Metanephros (tissue), 2 donors: Measurements from ENCODE around the gene CES4A. TPM values are rescaled to one million over a fixed set of nuclear protein-coding genes. Genes with fewer than 3 reads are reported as not detected.

Experiments
- small RNA-seq: library from RNA; depleted of rRNA; stranded (forward); fragments of <200 nt; gene quantifications from one replicate; pipeline ENCODE3, GENCODE V24; 2014; ENCODE audit warnings: low replicate concordance
- total RNA-seq: library from RNA; depleted of rRNA; stranded (reverse); fragments of >200 nt; gene quantifications from one replicate; pipeline ENCODE4 v1.2.3, GENCODE V29; 2014

The CES4A gene
- total RNA-seq = 6.5 TPM

GRCh38 chr16:66988197-66988788 lies at the start of gene CES4A:
Gene CES4A, plus strand, starts transcription at chr16:66988589. Its CDS starts 184 bp downstream, at chr16:66988773.

GRCh38 chr16:66961065-66961744 lies 27.2 kb upstream of the CES4A start, which contains the start of gene CES3:
Gene CES3, plus strand, starts transcription at chr16:66961266. Its CDS starts 42 bp downstream, at chr16:66961308.

GRCh38 chr16:67028696-67029253 lies 40.4 kb downstream of the CES4A start, which contains the start of gene CBFB:
Gene CBFB, plus strand, starts transcription at chr16:67029149. Its CDS starts 259 bp downstream, at chr16:67029408.

Small RNA genes lying within 50 kb of the gene (small RNA-seq; reads per million reads assigned to genes)
- not detected for gene RN7SL543P

Other genes starting within 250 kb of the CES4A start
- gene DYNC1LI2, start 237.0 kb upstream of the CES4A start, total RNA-seq = 124 TPM
- gene TERB1, start 187.0 kb upstream of the CES4A start, total RNA-seq = not detected
- gene NAE1, start 157.6 kb upstream of the CES4A start, total RNA-seq = 43.7 TPM
- 0.12 TPM for gene CA7, start 144.2 kb upstream of the CES4A start, total RNA-seq
- gene PDP2, start 108.1 kb upstream of the CES4A start, total RNA-seq = 13.1 TPM
- 479 TPM for gene CDH16, start 69.7 kb upstream of the CES4A start, total RNA-seq
- 21.4 TPM for gene RRAD, start 63.1 kb upstream of the CES4A start, total RNA-seq
- 77.7 TPM for gene CIAO2B, start 54.2 kb upstream of the CES4A start, total RNA-seq
- gene CES2, start 53.1 kb upstream of the CES4A start, total RNA-seq = 35.0 TPM
- 3.1 TPM for gene CES3, start 27.3 kb upstream of the CES4A start, total RNA-seq
- gene CBFB, start 40.6 kb downstream of the CES4A start, total RNA-seq = 69.7 TPM
- 26.0 TPM for gene PHAF1, start 121.4 kb downstream of the CES4A start, total RNA-seq
- gene B3GNT9, start 162.4 kb downstream of the CES4A start, total RNA-seq = 21.1 TPM
- 9.1 TPM for gene TRADD, start 171.3 kb downstream of the CES4A start, total RNA-seq
- gene FBXL8, start 171.4 kb downstream of the CES4A start, total RNA-seq = 4.6 TPM
- gene HSF4, start 176.2 kb downstream of the CES4A start, total RNA-seq = 5.6 TPM
- 9.5 TPM for gene NOL3, start 181.9 kb downstream of the CES4A start, total RNA-seq
- gene MATCAP1, start 195.4 kb downstream of the CES4A start, total RNA-seq = 50.2 TPM
- 11.6 TPM for gene EXOC3L1, start 201.5 kb downstream of the CES4A start, total RNA-seq
- gene E2F4, start 203.6 kb downstream of the CES4A start, total RNA-seq = 42.3 TPM
- 6.3 TPM for gene ELMO3, start 210.5 kb downstream of the CES4A start, total RNA-seq
- gene TMEM208, start 238.5 kb downstream of the CES4A start, total RNA-seq = 16.5 TPM